Measurements from ENCODE around the gene FGF3. TPM values are rescaled to one million over a fixed set of nuclear protein-coding genes. Genes with fewer than 3 reads are reported as not detected.

The FGF3 gene
- polyA plus RNA-seq, 1 of the 3 experiments (the other 2 are of a cell fraction): not detected

- no peaks in the 10 kb centered on the region for H3K79me2 ChIP-seq (ENCODE audit: insufficient read depth)
- no peaks in the 10 kb centered on the region for H3K36me3 ChIP-seq (replicated peaks in 1 of 2; ENCODE audit: control insufficient read depth in 1 of 2, insufficient read depth in 2 of 2, low read length in 1 of 2)
- no peak for TF ChIP-seq TCF12 (IDR thresholded peaks at IDR 0.05)
- no peak for TF ChIP-seq IRF3 (IDR thresholded peaks at IDR 0.05; ENCODE audit: low read depth, low read length)
- no peak for TF ChIP-seq FOXM1 (IDR thresholded peaks at IDR 0.05; ENCODE audit: low read depth)
- no peak for TF ChIP-seq RAD21 (IDR thresholded peaks at IDR 0.05; ENCODE audit: low read length)
- no peak for TF ChIP-seq TAF1 (IDR thresholded peaks at IDR 0.05; ENCODE audit: borderline replicate concordance, low read depth, low read length)
- no peak for TF ChIP-seq SMC3 (IDR thresholded peaks at IDR 0.05; ENCODE audit: low read depth, low read length)
- no peak for TF ChIP-seq RCOR1 (IDR thresholded peaks at IDR 0.05; ENCODE audit: low read length)
- TF ChIP-seq CTCF (IDR thresholded peaks at IDR 0.05): no peak
- no peak for TF ChIP-seq FOXJ3 (CRISPR knock-in tag; IDR thresholded peaks at IDR 0.05)
- no peak for TF ChIP-seq SIN3A (IDR thresholded peaks at IDR 0.05; ENCODE audit: borderline replicate concordance, low read depth, low read length)
- TF ChIP-seq GABPA (IDR thresholded peaks at IDR 0.05; ENCODE audit: low read depth): no peak
- TF ChIP-seq MEF2A (IDR thresholded peaks at IDR 0.05; ENCODE audit: borderline replicate concordance, low read depth): no peak
- no peak for TF ChIP-seq RFX5 (IDR thresholded peaks at IDR 0.05; ENCODE audit: low read length)
- TF ChIP-seq REST (IDR thresholded peaks at IDR 0.05; ENCODE audit: low read depth, low read length): no peak
- no peak for TF ChIP-seq PBX3 (IDR thresholded peaks at IDR 0.05)
- TF ChIP-seq MAX (IDR thresholded peaks at IDR 0.05; ENCODE audit: low read depth): no peak
- TF ChIP-seq ZBTB33 (IDR thresholded peaks at IDR 0.05; ENCODE audit: borderline replicate concordance, low read depth): no peak
- TF ChIP-seq ELF1 (IDR thresholded peaks at IDR 0.05): no peak
- TF ChIP-seq MXI1 (IDR thresholded peaks at IDR 0.05; ENCODE audit: low read depth, low read length): no peak
- TF ChIP-seq YY1 (IDR thresholded peaks at IDR 0.05; ENCODE audit: low read depth): no peak
- H3F3A ChIP-seq (replicated peaks; ENCODE audit: insufficient read depth): no peaks in the 10 kb centered on the region
- ChIA-PET POLR2A (interaction anchor here (0.6 kb wide), 1 partner anchor 9 kb away, joined by 5 read pairs; no protein-coding TSS in a partner anchor), CTCF (interaction anchor here (1.4 kb wide), 1 partner anchor 29 kb away, joined by 4 read pairs; no protein-coding TSS in a partner anchor)
- no peak overlapping the region for H2AFZ ChIP-seq (ENCODE audit: low read depth)
- peaks cover 14% of the 10 kb centered on the region; the same call in 1 of the 2 replicates for H3K27me3 ChIP-seq (ENCODE audit: insufficient read depth)
- H3K4me2 ChIP-seq: no peak overlapping the region
- DNase-seq: no peak
- no peaks in the 10 kb centered on the region for H3K9me2 ChIP-seq
- H3K4me3 ChIP-seq (ENCODE audit: low read depth in 2 of 2, low read length in 1 of 2): no peak overlapping the region
- H4K20me1 ChIP-seq (ENCODE audit: insufficient read depth): no peaks in the 10 kb centered on the region
- 48% methylated on average over 12 of the region's 12 CpGs for WGBS (ENCODE audit: low lambda C conversion rate)
- no peaks in the 10 kb centered on the region for H3K4me1 ChIP-seq (ENCODE audit: control insufficient read depth in 1 of 2, insufficient read depth in 2 of 2, low read depth in 1 of 2, low read length in 1 of 2)
- H3K9ac ChIP-seq: no peak overlapping the region
- H3K9me3 ChIP-seq: no peaks in the 10 kb centered on the region
- no peak overlapping the region for H3K27ac ChIP-seq (ENCODE audit: low read depth in 2 of 2, low read length in 1 of 2)
These were observed 40.2 kb upstream of the FGF3 start for GRCh38 chr11:69859275-69859934.
